ENCODE data around the gene UBL4B.

The UBL4B gene

DNA sequence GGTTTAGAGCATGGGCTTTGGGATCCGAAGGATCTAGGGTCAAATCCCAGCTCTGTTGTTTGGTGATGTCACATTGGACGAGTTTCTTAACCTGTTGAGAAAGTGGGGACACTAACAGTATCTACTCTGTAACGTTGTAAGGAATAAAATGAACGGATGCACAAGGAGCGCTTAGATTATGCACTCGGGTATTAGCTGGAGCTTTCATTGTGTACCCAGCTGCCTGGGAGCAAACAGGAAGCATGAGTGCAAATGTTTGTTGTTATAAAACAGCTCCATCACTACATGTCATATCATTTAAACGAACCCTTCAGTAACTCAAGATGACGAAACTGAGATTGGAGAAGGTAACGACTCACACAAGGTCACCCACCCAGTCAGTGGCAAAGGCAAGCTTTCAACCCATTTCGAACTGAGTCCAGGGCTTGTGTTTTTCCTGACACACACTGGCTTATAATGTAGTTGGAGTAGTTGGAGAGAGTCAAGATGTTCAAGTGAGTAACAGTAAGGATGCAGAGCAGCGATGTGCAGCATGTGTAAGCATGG, 21.9 kb downstream of the UBL4B start:
- DNase-seq (ENCODE audit: low read depth), result no peak
- TF ChIP-seq, protein P1, sequence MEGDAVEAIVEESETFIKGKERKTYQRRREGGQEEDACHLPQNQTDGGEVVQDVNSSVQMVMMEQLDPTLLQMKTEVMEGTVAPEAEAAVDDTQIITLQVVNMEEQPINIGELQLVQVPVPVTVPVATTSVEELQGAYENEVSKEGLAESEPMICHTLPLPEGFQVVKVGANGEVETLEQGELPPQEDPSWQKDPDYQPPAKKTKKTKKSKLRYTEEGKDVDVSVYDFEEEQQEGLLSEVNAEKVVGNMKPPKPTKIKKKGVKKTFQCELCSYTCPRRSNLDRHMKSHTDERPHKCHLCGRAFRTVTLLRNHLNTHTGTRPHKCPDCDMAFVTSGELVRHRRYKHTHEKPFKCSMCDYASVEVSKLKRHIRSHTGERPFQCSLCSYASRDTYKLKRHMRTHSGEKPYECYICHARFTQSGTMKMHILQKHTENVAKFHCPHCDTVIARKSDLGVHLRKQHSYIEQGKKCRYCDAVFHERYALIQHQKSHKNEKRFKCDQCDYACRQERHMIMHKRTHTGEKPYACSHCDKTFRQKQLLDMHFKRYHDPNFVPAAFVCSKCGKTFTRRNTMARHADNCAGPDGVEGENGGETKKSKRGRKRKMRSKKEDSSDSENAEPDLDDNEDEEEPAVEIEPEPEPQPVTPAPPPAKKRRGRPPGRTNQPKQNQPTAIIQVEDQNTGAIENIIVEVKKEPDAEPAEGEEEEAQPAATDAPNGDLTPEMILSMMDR (IDR thresholded peaks at IDR 0.05; ENCODE audit: control insufficient read depth, insufficient read depth, low read depth, low read length, missing control alignments), result no peak
- H3K4me3 ChIP-seq (ENCODE audit: control insufficient read depth, low read depth, low read length), result no peak overlapping the region

DNA sequence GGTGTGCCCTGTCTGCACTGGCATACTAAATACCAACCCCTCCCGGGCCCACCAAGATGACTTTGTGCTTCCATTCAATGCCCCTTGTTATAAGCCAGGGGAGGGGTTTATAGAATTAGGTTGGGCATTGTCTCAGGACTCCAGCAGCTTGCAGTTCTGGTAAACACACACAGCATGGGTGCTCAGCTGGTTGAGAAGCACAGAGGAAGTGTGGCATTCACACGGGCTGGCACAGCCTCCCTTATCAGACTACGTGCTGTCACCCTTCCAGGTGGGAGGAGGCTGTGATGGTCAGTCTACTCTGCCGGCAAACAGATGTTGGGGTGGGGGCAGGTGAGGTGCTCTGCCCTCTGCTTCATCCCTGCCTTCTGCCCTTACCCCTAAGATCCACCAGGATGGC, 23.0 kb downstream of the UBL4B start:
- TF ChIP-seq, protein P1 (IDR thresholded peaks at IDR 0.05; ENCODE audit: control insufficient read depth, insufficient read depth, low read depth, low read length, missing control alignments), result no peak
- DNase-seq (ENCODE audit: low read depth), result no peak
- H3K4me3 ChIP-seq (ENCODE audit: control insufficient read depth, low read depth, low read length), result no peak overlapping the region

DNA sequence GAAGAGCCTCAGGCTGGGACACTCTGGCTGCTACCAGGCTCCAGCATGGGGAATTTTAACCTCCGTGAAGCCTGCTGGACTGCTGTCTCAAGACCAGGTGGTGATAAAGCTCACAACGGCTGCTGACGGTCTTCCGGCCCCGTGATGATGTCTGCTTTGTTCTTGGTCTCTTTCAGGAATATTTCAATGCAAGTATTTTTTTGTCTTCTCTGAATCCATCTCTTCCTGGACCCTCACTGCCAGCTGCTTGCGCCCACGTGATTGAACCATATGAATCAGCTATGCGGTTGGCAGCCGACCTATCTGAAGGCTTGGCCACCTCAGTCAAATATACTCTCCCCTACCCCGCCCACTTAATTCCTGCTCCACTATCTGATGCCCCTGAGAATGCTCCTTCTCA, 23.4 kb downstream of the UBL4B start:
- TF ChIP-seq, protein P1 (IDR thresholded peaks at IDR 0.05; ENCODE audit: control insufficient read depth, insufficient read depth, low read depth, low read length, missing control alignments), result no peak
- no peak overlapping the region for H3K4me3 ChIP-seq (ENCODE audit: control insufficient read depth, low read depth, low read length)
- DNase-seq (ENCODE audit: low read depth), result no peak

DNA sequence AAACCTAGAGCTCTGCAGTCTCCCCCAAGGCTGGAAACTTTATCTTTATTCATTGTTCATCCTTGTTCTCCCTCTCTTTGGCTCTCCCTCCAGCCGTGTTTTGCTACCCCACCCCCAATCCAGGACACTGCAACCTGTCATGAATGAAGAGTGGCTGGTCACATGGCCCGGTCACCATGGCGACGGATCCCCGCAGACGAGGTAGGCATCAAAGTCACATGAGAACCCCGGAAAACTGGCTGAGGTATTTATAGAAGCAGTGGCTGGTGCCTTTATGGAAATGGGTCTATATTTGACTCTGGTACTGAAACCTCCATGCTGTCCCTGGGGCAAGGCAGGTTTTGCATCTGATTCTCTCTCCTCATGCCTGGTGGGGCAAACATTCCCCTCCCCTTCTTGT, 24.7 kb downstream of the UBL4B start:
- no peak overlapping the region for H3K4me3 ChIP-seq (ENCODE audit: control insufficient read depth, low read depth, low read length)
- DNase-seq (ENCODE audit: low read depth), result no peak
- TF ChIP-seq, protein P1 (IDR thresholded peaks at IDR 0.05; ENCODE audit: control insufficient read depth, insufficient read depth, low read depth, low read length, missing control alignments), result no peak

- TF ChIP-seq, protein P1 (IDR thresholded peaks at IDR 0.05; ENCODE audit: control insufficient read depth, insufficient read depth, low read depth, low read length, missing control alignments), result no peak
- no peak overlapping the region for H3K4me3 ChIP-seq (ENCODE audit: control insufficient read depth, low read depth, low read length)
- no peak for DNase-seq (ENCODE audit: low read depth)
Observed at GRCh38 chr1:110138956-110139355, 26.7 kb downstream of the UBL4B start.

GRCh38 chr1:110144366-110144765, 32.1 kb downstream of the UBL4B start:
- no peak for DNase-seq (ENCODE audit: low read depth)
- TF ChIP-seq, protein P1 (IDR thresholded peaks at IDR 0.05; ENCODE audit: control insufficient read depth, insufficient read depth, low read depth, low read length, missing control alignments), result no peak
- H3K4me3 ChIP-seq (ENCODE audit: control insufficient read depth, low read depth, low read length), result no peak overlapping the region

GRCh38 chr1:110148961-110149360, 36.7 kb downstream of the UBL4B start:
- DNase-seq (ENCODE audit: low read depth), result no peak
- no peak overlapping the region for H3K4me3 ChIP-seq (ENCODE audit: control insufficient read depth, low read depth, low read length)
- TF ChIP-seq, protein P1 (IDR thresholded peaks at IDR 0.05; ENCODE audit: control insufficient read depth, insufficient read depth, low read depth, low read length, missing control alignments), result peak; percentile 34
